Left colon (tissue), 2 donors: ENCODE data around the gene SMPDL3B. TPM values are rescaled to one million over a fixed set of nuclear protein-coding genes. Genes with fewer than 3 reads are reported as not detected.

ENCODE experiments used
- ATAC-seq: fragments of 200-7000 bp; cut with Tn5 transposase; one replicate; pipeline ENCODE4 v1.9.1; 2020; ENCODE audit warnings: mild to moderate bottlenecking, moderate library complexity
- DNase-seq, 2 donors: peaks; one replicate each; pipeline ENCODE4 v3.0.0-alpha.2; 2020
- intact Hi-C, 2 donors: fragments of 100-400 bp; cut with DNase I in 1 of 2; cut with micrococcal nuclease in 1 of 2; formaldehyde crosslinking; loops; one replicate each; pipeline versions ENCODE4 v1.11.2 to v1.14.0; 2022; cut with DNase I, micrococcal nuclease
- total RNA-seq, 2 donors: library from RNA; stranded (reverse); fragmentation: NEBNext Ultra II Directional; extraction: Animal tissue kit (Norgen Biotek cat#: 25700); gene quantifications; one replicate each; pipeline ENCODE4 v1.2.1, GENCODE V29; 2021
- donor health status: DM: no; HTN: no; CAD: no.
- donor health status: DM: yes; HTN: yes; CAD: no.

The SMPDL3B gene
- total RNA-seq, 2 donors from 2014 or later = 57.1 to 62.4 TPM

GRCh38 chr1:27937524-27937836 lies 2.7 kb downstream of the SMPDL3B start:
- ATAC-seq (no peak), DNase-seq (no peak)
- intact Hi-C loops = no loop called here

GRCh38 chr1:27938488-27938887 lies 3.7 kb downstream of the SMPDL3B start:
- no peak for ATAC-seq
- intact Hi-C loops = no loop called here
- DNase-seq = no peak

- DNase-seq = peak; percentile 39 to 66
Measured at GRCh38 chr1:27940297-27940696, 5.5 kb downstream of the SMPDL3B start.

GRCh38 chr1:27940870-27941560 lies 6.2 kb downstream of the SMPDL3B start:
- intact Hi-C loops = no loop called here
- no peak for ATAC-seq
- no peak for DNase-seq

More at GRCh38 chr1:27940297-27940696, 5.5 kb downstream of the SMPDL3B start:
- peak; percentile 41 for ATAC-seq
- intact Hi-C loops = no loop called here

- ATAC-seq (no peak), DNase-seq (no peak)
- intact Hi-C loops = no loop called here
Measured at GRCh38 chr1:27941671-27942540, 7.1 kb downstream of the SMPDL3B start.

GRCh38 chr1:27945020-27945419 lies 10.2 kb downstream of the SMPDL3B start:
- DNase-seq = no peak
- no peak for ATAC-seq
- intact Hi-C loops = no loop called here

GRCh38 chr1:27949027-27949426 lies 14.2 kb downstream of the SMPDL3B start:
- no peak for DNase-seq
- intact Hi-C loops = no loop called here
- ATAC-seq = no peak

- no peak for ATAC-seq
- DNase-seq = no peak
- intact Hi-C loops = no loop called here
Measured at GRCh38 chr1:27951396-27951795, 16.6 kb downstream of the SMPDL3B start.

- ATAC-seq (peak; percentile 97), DNase-seq (peak; percentile 24 to 59)
- intact Hi-C loops = no loop called here
Measured at GRCh38 chr1:27952147-27952546, 17.3 kb downstream of the SMPDL3B start.

GRCh38 chr1:27954186-27954585 lies 19.4 kb downstream of the SMPDL3B start:
- intact Hi-C loops = no loop called here
- ATAC-seq = no peak
- no peak for DNase-seq

- ATAC-seq (no peak), DNase-seq (no peak)
- intact Hi-C loops = no loop called here
Measured at GRCh38 chr1:27955076-27955475, 20.3 kb downstream of the SMPDL3B start.

GRCh38 chr1:27956761-27957160 lies 22.0 kb downstream of the SMPDL3B start:
- ATAC-seq = no peak
- intact Hi-C loops = no loop called here

GRCh38 chr1:27957655-27958054 lies 22.9 kb downstream of the SMPDL3B start:
- ATAC-seq (no peak), DNase-seq (no peak)
- intact Hi-C loops = no loop called here

More at GRCh38 chr1:27956761-27957160, 22.0 kb downstream of the SMPDL3B start:
- DNase-seq = no peak

GRCh38 chr1:27958513-27958912 lies 23.7 kb downstream of the SMPDL3B start:
- intact Hi-C loops = no loop called here
- ATAC-seq (no peak), DNase-seq (peak; percentile 20 to 34)

- peak; percentile 80 to 87 for DNase-seq
- intact Hi-C loops = no loop called here
- ATAC-seq = peak; percentile 92
Measured at GRCh38 chr1:27959792-27960603, 25.2 kb downstream of the SMPDL3B start, which contains the start of gene XKR8. Gene XKR8, plus strand, starts transcription at chr1:27959973. Its CDS starts 97 bp downstream, at chr1:27960070.

- DNase-seq (peak in 1 of 2 donors; percentile 24), ATAC-seq (no peak)
- intact Hi-C loops = no loop called here
Measured at GRCh38 chr1:27960762-27961645, 26.2 kb downstream of the SMPDL3B start.

- intact Hi-C loops = no loop called here
- no peak for ATAC-seq
- no peak for DNase-seq
Measured at GRCh38 chr1:27961646-27962221, 26.9 kb downstream of the SMPDL3B start.

GRCh38 chr1:27963393-27963792 lies 28.6 kb downstream of the SMPDL3B start:
- intact Hi-C loops = no loop called here
- no peak for DNase-seq
- ATAC-seq = no peak
